GM18507 (cell line): ENCODE data around the gene YPEL3.
"Not testable (repeated sequence)": the region's sequence is repeated elsewhere in the genome, so short reads cannot be mapped to it uniquely, and the experiment has no call there.

Experiments
- DNase-seq: peaks from one replicate; pipeline ENCODE4 v3.0.0; 2011; ENCODE audit warnings: low read depth; ENCODE audit not compliant: insufficient read length; ENCODE audit errors: extremely low spot score
- FAIRE-seq: peaks from 2 replicates; lab custom pipeline; 2011; peaks lifted over from hg19 to GRCh38; lab: Jason Lieb, UNC

The YPEL3 gene

GRCh38 chr16:30096105-30096861 is at the start of gene YPEL3:
Gene YPEL3, minus strand, starts transcription at chr16:30096213. Its CDS starts 731 bp downstream, at chr16:30095482.
- DNase-seq (peak; percentile 94), FAIRE-seq (no peak)

GRCh38 chr16:30145657-30146056 is 49.6 kb upstream of the YPEL3 start:
- FAIRE-seq (no peak), DNase-seq (no peak)

- no peak for DNase-seq
- FAIRE-seq = no peak
Observed at GRCh38 chr16:30144917-30145316, 48.9 kb upstream of the YPEL3 start.

GRCh38 chr16:30144017-30144416 is 48.0 kb upstream of the YPEL3 start:
- DNase-seq (no peak), FAIRE-seq (no peak)

GRCh38 chr16:30143347-30143702 is 47.3 kb upstream of the YPEL3 start:
- DNase-seq = no peak
- no peak for FAIRE-seq

GRCh38 chr16:30142672-30143346 is 46.8 kb upstream of the YPEL3 start:
- no peak for DNase-seq
- peak; percentile 76 for FAIRE-seq

- DNase-seq (no peak), FAIRE-seq (no peak)
Observed at GRCh38 chr16:30141750-30142149, 45.7 kb upstream of the YPEL3 start.

- DNase-seq (no peak), FAIRE-seq (no peak)
Observed at GRCh38 chr16:30139583-30140481, 43.8 kb upstream of the YPEL3 start.

GRCh38 chr16:30137897-30138296 is 41.9 kb upstream of the YPEL3 start:
- no peak for DNase-seq
- FAIRE-seq = no peak

GRCh38 chr16:30136971-30137605 is 41.1 kb upstream of the YPEL3 start:
- FAIRE-seq (no peak), DNase-seq (no peak)

- DNase-seq = no peak
Observed at GRCh38 chr16:30132591-30132990, 36.6 kb upstream of the YPEL3 start.

GRCh38 chr16:30131869-30132475 is 36.0 kb upstream of the YPEL3 start:
- DNase-seq (no peak), FAIRE-seq (no peak)

More at GRCh38 chr16:30132591-30132990, 36.6 kb upstream of the YPEL3 start:
- no peak for FAIRE-seq

- DNase-seq (no peak), FAIRE-seq (no peak)
Observed at GRCh38 chr16:30127993-30128392, 32.0 kb upstream of the YPEL3 start.

GRCh38 chr16:30125690-30126089 is 29.7 kb upstream of the YPEL3 start:
- DNase-seq, FAIRE-seq: not testable (repeated sequence)

GRCh38 chr16:30124985-30125379 is 29.0 kb upstream of the YPEL3 start:
- DNase-seq = no peak
- no peak for FAIRE-seq

GRCh38 chr16:30122604-30123160 is 26.7 kb upstream of the YPEL3 start:
- FAIRE-seq (no peak), DNase-seq (no peak)

GRCh38 chr16:30121741-30122571 is 25.9 kb upstream of the YPEL3 start:
- DNase-seq = no peak
- no peak for FAIRE-seq
